ENCODE data around the gene UCKL1.

Gene UCKL1

DNA sequence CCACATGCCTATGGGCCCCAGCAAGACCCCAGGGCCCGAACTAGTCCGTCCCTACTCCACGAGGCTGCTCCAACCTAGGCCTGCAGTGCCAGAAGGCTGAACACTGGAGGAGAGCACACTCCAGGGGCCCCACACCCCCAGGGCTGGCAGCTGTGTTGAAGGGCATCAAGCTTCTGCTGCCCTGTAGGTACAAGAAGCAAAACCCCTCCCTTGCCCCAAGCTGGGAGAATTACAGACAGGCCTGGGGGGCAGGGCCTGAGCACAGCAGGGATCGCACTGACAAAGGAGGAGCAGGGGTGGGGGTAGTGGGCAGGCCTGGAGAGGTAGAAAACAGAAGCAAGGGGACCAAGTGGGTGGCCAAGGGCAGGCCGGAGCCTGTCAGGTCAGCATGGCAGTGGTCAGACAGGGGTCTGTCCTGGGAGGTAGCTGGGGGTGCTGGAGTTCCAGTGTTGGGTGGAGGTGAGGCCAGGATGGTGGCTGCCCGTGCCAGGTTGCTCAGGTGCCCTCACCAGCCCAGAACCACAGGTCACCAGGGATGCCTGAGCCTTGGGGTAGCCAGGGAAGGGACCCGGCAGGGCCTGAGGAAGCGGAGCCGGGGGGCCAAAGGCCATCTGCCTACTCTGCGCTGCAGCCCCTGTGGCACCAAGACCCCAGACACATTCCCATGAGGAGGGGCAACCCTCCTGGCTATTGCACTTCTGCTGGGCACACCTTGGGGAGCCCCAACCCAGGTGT is 2.9 kb upstream of the UCKL1 start:
- no peak for DNase-seq (ENCODE audit: low spot score)

DNA sequence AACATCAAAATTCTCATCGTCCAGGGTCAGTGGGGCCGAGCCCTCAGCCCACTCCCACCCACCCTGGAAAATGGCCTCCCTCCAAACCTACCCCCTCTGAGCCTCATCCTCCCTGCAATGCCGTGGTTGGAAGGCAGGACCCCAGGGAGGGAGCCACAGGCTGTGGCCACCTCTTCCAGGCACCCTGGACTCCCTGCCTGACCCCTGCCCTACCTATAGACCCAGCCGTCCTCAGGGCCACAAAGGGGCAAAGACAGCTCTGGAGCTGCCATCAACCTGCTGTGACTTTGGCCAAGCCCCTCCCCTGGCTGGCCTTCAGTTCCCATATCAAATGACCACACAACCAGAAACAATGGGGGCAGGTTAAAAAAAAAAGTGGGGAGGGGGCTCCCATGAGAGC is 2.3 kb upstream of the UCKL1 start:
- no peak for DNase-seq (ENCODE audit: low spot score)

DNA sequence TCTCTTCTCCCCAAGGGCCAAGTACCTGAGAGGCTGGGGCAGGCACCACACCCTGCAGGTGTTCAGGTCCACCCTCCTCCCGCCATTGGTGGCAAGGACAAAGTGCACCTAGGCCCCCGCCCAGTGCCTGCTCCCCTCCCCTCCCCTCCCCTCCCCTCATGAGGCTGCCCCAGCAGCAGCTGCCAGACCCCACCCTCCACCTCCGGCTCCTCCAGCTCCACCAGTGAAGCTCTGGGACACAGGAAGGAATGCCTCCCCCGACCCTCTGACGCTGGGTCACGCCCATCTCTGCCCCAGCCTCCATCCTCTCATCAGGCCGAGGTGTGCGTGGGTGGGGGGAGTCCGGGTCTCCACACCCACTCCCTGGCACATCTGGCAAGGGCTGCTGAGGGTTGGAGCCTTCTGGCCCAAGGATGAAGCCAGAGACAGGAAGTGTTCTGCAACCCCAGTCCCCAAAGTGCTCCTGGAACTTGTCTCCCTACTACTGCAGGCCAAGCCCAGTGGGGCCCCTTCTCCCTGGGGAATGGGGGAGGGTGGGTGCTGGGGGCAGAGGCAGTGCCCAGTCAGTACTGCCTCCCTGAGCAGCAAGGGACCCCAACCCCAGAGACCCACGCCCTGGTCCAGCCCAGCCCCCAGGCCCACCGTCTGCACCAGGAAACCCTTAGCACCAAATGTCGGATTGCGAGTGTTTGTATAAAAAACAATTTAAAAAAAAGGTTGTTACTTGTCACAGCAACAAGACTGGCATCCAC is 1.6 kb upstream of the UCKL1 start:
- DNase-seq (ENCODE audit: low spot score): no peak

GRCh38 chr20:63957004-63957689 is 931 bp upstream of the UCKL1 start:
- peak; percentile 73 for DNase-seq (ENCODE audit: low spot score)

GRCh38 chr20:63956664-63957003 is 418 bp upstream of the UCKL1 start:
- DNase-seq (ENCODE audit: low spot score): no peak

- DNase-seq (ENCODE audit: low spot score): peak; percentile 34
These were observed 862 bp downstream of the UCKL1 start for GRCh38 chr20:63955281-63955826.

DNA sequence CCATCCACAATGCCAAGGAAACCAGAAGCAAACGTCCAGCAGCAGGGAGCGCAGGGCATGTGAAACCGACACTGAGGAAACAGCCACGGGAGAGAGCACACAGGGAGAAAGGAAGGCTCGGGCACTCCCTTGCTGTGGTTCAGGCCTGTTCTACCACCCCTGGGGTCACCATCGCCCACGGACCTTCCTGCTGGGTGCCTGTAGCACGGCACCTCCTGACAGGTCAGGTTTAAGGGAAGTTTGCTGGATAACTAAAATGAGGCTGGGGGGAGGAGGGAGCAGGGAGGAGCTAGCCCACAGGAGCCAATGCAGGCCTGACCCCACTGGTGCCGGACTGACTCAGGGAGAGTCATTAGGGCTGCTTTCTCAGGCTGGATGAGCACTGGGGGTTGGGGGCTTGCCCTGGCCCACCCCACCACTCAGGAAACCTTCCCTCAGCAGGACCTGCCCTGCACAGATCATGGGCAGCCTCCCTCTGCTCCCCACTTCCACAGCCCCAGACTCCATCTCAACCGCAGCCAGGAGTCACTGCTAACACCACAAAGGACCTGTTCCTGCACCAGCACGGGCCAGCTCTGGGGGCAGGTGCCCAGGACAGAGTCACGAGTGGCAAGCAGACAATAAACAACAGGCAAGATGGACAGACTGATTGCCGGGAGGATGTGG is 2.3 kb downstream of the UCKL1 start:
- DNase-seq (ENCODE audit: low spot score): no peak

DNA sequence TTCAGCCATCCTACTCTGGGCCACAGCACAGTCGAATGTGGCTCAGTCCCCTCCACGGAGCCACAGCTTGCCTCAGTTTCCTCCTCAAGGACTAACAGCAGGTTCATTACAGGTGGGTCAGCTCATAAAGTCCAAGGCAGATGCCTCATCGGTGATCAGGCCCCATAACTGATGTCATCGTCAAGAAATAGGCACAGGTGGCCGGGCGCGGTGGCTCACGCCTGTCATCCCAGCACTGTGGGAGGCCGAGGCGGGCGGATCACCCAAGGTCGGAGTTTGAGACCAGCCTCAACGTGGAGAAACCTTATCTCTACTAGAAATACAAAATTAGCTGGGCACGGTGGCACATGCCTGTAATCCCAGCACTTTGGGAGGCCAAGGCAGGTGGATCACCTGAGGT is 3.4 kb downstream of the UCKL1 start:
- DNase-seq (ENCODE audit: low spot score): no peak

- DNase-seq (ENCODE audit: low spot score): no peak
These were observed 4.0 kb downstream of the UCKL1 start for GRCh38 chr20:63952210-63952535.

DNA sequence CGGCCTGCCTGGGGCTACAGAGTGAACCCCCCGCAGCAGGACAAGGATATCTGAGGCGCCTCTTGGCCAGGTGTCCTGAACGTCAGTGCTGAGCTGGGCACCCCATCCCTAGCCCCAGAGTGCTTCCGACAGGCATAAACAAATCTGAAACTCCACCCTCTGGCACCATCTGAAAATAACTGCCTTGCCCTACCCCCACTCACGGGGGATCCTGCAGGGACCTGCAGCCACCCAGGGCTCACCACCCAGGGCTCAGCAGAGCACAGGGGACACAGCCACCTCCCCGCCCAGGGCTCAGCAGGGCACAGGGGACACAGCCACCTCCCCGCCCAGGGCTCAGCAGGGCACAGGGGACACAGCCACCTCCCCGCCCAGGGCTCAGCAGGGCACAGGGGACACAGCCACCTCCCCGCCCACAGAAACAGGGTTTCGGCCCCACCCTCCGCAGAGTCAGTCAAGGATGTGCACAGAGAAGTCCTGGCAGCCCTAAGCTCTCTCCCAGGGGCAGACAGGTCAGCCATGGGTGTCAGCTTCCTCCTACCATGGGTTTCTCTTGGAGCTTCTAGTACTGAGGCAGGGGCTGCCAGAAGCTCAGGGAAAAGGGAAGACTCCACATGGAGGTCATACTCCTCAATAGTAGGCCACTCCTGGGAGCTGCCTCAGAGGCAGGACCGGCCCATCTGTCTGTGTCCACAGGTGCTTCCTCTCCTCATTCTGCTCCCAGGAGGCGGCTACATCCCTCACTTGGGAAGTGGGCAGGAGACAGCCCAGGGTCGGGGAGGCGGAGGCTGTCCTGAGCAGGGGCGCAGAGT is 4.6 kb downstream of the UCKL1 start:
- DNase-seq (ENCODE audit: low spot score): no peak

- no peak for DNase-seq (ENCODE audit: low spot score)
These were observed 5.4 kb downstream of the UCKL1 start for GRCh38 chr20:63950701-63951397.

GRCh38 chr20:63947638-63948456 is 8.4 kb downstream of the UCKL1 start:
- no peak for DNase-seq (ENCODE audit: low spot score)

GRCh38 chr20:63946986-63947637 is 9.1 kb downstream of the UCKL1 start:
- no peak for DNase-seq (ENCODE audit: low spot score)

DNA sequence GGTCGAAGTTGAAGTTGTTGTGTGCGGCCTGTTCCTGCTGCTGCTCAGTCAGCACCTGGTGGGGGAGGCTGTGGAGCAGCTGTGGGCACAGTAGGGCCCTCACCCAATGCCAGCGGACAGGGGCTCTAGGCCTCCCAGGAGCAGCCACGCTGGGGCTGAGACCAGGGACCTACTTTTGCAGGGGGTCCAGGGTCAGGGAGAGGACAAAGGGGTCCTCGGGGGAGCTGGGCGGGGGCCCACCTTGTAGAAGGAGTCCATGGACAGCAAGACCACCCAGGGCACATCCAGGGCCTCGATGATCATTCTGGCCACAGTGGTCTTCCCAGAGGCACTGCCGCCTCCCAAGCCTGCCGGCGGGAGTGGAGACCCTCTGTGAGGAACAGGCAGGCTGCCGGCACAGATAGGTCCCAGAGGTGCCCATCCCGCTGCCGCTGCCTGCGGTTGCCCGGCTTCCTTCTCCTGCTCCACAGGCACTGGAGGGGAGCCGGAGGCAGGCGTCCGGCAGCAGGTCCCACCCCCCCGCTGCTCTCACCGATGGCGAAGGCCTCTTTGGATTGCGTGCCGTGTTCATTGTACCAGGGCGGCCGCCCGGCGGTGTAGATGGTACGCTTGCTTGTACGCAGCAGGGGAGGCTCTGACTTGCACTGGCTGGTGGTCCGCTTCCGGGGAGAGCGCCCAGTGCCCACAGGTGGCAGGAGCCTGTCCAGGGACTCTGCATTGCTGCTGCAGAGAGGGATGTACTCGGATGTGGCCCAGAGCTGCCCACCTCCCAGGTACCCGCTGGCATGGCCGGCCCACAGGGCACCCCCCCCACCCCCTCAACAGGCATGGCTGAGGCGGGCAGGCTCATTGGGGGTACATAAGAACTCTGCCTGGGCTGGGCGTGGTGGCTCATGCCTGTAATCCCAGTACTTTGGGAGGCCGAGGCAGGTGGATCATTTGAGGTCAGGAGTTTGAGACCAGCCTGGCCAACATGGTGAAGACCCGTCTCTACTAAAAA is 10.0 kb downstream of the UCKL1 start:
- no peak for DNase-seq (ENCODE audit: low spot score)

DNA sequence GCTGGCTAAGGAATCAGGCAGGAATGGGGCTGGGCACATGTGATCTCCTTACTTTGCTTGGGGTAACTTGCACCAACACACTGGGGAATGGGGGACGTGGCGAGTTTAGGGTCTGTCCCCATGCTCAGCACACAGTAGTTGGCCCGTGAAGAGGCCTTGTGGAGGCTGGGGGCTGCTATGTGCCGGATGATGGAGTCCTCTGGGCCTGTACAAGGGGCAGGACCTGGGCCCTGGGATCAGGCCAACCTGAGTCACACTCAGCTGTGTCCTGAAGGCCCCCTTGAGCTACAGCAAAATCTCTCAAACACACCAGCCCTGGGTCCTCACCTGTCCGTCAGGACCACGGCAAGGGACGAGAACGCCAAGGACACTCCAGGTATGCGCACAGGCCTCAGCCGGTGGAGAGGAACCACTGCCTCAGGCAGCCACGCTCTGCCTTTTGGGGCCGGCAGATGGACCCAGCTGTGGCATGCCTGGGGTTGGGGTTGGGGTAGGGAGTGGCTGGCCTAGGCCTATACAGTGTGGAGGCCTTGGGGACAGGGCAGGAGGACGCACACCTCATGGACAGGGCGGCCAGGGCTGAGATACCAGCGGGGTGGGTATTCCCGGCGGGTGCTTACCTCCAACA is 11.1 kb downstream of the UCKL1 start:
- no peak for DNase-seq (ENCODE audit: low spot score)

GRCh38 chr20:63944078-63944941 is 11.9 kb downstream of the UCKL1 start:
- DNase-seq (ENCODE audit: low spot score): no peak

DNA sequence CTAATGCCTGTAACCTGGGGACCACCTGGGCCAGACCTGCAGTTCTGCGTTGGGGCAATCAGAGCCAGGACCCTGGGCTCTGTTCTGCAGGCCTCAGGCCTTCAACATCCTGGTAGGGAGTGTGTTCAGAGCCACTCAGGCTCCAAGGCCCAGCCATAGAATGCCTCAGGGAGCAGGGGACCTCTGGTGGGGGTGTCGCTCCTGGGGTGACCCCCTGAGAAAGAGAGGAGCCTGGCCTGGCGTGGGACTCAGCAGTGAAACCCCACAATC is 12.5 kb downstream of the UCKL1 start:
- no peak for DNase-seq (ENCODE audit: low spot score)
